Astrocyte (in vitro differentiated cells and primary cell): ENCODE measurements around the gene LCOR.

ENCODE experiments used
- CTCF ChIP-seq: IDR thresholded peaks from 2 replicates; pipeline ENCODE4 v1.5.1; 2011; ENCODE audit warnings: low read depth, mild to moderate bottlenecking, inconsistent platforms, low read length, moderate library complexity; ENCODE audit not compliant: insufficient read depth
- EZH2 ChIP-seq: IDR thresholded peaks from 2 replicates; pipeline ENCODE4 v1.6.1; 2012; ENCODE audit warnings: mild to moderate bottlenecking, low read length, inconsistent platforms; ENCODE audit not compliant: insufficient read depth

DNA sequence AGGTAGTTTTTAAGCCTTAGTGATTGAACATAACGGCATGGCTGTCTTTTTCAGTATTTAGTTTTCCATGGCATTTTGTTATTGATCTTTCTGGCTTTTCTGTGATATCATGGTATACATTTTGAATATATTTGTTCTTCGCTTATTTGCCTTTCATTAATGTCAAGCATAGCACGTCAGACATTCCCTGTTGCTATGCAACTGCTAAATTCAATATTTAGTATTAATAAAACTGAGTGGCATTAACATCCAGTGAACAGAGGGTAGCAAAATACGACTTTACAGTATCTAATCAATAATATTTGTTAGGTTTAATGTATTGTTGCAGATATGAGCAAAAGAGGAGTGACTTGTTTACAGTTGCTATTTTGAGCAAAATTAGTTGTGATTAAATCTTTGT lies 72.5 kb downstream of the LCOR start:
- TF ChIP-seq CTCF, result no peak
- no peak for TF ChIP-seq EZH2
